ENCODE results near the gene MICOS13.
"Not testable (repeated sequence)": the region's sequence is repeated elsewhere in the genome, so short reads cannot be mapped to it uniquely, and the experiment has no call there.

Gene MICOS13

GRCh38 chr19:5700455-5701092 lies 20.3 kb upstream of the MICOS13 start:
- in situ Hi-C loops (cut with MboI; ENCODE audit: low sequenced_read_pairs) = no loop called here

DNA sequence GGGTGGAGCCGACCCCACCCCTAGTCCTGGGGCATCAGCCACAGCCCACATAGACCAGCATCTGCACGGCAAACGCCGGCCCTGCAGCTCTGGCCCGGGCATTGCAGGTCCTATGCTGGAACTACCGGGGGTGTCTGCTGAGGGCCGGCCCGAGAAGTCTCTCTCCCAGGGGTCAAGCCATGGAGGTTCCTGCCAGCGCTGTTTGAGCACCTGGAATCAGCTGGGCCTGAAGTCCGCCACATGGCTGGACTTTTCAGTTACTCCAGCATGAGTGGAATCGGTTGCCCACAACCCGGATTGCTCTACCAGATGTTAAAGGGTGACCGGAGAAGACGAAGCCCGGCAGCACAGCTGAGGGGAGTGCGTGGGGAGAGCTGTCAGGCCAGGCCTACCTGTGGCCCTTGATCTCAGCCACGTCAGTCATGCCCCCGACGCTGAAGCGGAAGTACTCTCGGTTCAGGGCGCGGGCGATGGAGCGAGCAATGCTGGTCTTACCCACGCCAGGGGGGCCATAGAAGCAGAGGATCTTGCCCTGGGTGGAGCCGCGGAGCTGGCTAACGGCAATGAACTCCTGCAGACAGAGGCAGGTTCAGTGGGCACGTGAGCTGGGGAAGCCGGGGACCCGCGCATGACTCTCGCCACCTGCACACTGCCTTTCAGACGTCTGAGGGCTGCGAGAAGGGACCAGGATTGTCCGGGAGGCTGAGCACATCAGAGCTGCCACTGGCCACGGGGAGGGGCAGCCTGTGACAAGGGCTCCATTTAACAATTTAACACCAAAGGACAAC lies 18.5 kb upstream of the MICOS13 start:
- in situ Hi-C loops (cut with MboI; ENCODE audit: low sequenced_read_pairs) = no loop called here

DNA sequence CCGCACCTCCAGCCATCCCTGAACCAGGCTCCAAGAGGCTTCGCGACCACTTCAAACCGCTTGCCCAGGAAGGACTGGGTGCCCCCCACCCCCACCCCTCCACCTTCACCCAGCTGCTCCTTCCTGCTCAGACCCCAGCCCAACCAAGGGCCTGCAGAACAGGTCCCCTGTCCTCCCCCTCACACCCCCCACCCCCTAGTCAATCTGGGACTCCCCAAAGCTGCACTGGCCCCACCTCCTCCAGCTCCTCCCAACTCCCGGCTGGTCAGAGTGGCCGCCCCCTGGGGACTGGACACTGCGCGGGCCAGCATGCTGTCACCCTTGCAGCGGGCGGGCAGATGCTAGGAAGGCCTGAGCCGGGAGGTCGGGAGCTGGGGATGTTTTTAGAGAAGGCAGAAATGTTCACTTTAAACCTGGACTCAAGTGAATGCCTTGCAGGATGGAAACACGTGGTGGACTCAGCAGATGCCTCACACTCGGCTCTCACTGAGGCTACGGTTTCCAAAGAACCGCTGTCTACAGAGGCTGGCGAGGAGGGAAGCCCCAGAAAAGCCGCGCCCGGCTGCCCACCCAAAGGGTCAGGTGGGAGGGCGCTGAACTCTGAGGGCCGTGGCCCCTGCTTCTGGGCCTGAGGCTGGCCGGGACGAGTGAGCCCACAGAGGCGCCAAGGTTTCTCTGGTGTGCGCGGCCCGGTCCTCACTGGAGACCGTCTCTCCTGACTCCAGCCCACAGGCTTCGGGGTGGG lies 17.7 kb upstream of the MICOS13 start:
- in situ Hi-C loops (cut with MboI; ENCODE audit: low sequenced_read_pairs) = no loop called here

GRCh38 chr19:5697022-5697889 lies 16.9 kb upstream of the MICOS13 start:
- in situ Hi-C loops (cut with MboI; ENCODE audit: low sequenced_read_pairs) = no loop called here

GRCh38 chr19:5696196-5697021 lies 16.1 kb upstream of the MICOS13 start:
- in situ Hi-C loops (cut with MboI; ENCODE audit: low sequenced_read_pairs) = no loop called here

GRCh38 chr19:5695649-5696195 lies 15.4 kb upstream of the MICOS13 start:
- in situ Hi-C loops (cut with MboI; ENCODE audit: low sequenced_read_pairs) = no loop called here

DNA sequence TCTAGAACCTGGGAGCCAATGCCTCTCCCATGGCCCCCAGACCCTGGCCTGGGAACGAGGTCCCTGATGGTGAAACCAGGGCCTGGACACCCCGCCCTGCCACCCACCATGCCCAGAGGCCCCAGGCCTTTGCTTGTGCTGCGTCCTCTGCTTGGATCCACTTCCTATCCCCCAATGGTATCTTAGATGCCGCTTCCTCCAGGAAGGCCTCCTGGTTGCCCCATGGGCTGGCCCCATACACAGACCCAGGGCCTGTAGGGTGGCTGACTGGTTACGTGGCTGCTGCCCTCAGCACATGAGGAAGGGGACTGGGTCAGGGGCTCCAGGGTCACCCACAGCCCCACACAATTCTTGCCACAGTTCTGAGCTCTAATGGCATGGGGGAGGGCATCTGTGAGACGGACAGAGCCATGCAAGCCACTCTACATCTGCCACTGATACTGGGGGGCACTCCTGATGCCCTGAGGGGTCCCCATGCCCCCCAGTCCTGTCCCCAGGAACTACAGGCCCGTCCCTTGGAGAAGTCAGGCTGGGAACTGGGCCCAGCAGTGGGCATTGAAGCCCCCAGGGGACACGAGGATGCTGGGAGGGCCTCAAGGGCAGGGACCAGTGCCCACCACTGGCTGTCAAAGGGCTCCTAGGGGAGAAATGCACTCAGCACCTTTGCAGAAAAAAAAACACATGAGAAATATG lies 14.8 kb upstream of the MICOS13 start:
- in situ Hi-C loops (cut with MboI; ENCODE audit: low sequenced_read_pairs) = no loop called here

DNA sequence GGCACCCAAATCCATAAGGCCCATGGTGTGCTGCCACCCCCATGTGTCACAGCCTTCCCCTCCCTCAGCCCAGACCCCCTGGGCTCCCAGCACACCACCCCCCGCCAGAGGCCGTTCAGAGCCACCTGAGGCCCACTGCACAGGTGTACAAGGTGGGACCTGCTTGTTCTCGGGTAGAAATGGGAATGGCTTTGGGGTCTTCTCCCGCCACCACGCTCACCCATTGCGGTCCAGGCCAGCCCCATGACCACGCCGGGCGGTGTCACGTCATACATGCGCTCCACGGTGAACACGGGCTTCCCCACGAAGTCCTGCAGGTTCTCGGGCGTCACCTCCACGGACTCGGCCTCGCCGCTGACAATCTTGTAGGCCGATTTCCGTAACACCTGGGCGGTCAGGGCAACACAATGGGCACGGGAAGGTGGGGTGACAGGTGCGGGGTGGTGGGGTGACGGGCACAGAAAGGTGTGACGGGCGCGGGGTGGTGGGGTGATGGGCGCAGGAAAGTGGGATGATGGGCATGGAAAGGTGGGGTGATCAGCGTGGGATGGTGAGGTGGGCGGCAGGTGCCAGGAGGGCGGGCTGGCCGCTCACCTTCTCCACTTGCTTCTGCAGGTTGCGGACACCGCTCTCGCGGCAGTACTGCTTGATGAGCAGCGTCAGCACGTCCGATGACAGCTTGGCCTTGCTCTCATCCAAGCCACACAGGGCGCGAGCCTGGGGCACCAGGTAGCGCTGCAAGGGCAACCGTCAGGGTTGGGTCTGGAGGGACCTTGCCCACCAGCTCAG lies 14.0 kb upstream of the MICOS13 start:
- in situ Hi-C loops (cut with MboI; ENCODE audit: low sequenced_read_pairs) = no loop called here

- in situ Hi-C loops (cut with MboI; ENCODE audit: low sequenced_read_pairs) = no loop called here
Measured at GRCh38 chr19:5693195-5694166, 13.2 kb upstream of the MICOS13 start.

GRCh38 chr19:5692723-5693194 lies 12.4 kb upstream of the MICOS13 start:
- in situ Hi-C loops (cut with MboI; ENCODE audit: low sequenced_read_pairs) = no loop called here

DNA sequence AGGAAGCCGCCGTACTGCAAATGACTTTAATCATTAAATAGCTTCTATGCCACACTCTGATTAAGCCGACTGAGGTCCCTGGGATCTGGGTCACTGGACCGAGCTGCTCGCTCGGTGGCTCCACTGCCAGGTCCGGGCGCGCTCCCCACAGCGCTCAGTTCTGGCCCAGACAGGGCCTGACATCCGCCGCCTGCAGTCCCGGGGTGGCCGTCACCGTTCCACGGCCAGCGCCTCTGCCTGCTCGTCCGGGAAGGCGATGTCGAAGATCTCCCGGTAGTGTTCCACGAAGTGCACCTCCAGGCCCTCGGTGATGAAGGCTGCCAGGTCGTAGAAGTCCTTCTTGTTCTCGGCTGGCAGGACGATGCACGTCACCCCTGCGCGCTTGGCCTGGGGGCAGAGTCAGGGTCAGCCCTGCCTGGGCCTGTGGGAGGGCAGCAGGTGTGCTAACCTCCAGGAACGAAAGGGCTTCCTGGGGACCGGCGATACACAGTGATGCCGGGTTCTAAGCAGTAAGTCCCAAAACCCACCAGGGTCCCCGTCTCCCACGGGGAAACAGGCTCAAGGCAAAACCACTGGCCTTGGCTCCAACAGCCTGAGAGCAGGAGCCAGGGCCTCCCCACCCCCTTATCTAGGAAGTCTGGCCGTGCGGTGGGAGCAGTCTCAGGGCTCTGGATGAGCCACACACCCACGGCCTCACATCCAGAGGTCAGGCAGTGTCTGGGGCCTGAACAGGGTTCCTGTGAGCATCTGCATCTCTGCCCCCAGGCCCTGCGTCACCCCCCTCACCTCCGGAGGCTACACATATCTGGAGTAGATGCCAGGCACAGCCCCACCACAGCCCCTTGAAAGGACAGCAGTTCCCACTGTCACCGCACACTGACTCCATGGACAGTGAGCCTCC lies 11.8 kb upstream of the MICOS13 start:
- in situ Hi-C loops (cut with MboI; ENCODE audit: low sequenced_read_pairs) = no loop called here

DNA sequence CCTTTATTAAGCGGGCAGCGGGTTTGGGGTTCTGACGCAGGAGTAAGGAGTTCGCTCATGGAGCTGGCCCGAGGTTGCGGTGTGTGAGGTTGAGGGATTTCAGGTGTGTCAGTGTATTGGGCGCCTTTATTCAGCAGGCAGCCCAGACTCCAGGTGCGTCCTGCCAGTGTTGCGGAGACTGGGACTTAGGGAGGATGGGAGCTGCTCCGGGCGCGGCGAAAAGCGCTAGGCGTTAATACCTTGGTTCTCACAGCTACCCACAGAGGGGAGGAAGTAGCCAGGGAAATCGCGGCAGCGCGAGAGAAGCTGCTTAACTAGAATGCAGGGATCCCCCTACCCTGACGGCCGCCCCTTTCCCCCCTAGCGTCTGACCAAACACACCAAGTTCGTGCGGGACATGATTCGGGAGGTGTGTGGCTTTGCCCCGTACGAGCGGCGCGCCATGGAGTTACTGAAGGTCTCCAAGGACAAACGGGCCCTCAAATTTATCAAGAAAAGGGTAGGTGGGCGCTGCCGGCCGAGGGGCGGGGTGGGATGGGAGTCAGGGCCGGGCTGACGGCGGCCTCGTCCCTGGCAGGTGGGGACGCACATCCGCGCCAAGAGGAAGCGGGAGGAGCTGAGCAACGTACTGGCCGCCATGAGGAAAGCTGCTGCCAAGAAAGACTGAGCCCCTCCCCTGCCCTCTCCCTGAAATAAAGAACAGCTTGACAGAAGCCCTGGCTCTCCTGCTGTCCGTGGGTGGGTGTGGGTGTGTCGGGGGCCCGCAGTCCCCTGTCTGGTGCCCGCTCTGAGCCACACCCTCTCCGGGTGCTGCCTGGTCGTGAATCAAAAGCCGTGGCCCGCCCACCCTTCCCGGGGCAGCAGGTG lies 10.9 kb upstream of the MICOS13 start:
- in situ Hi-C loops (cut with MboI; ENCODE audit: low sequenced_read_pairs) = no loop called here

GRCh38 chr19:5690125-5690954 lies 10.0 kb upstream of the MICOS13 start, which contains the start of gene RPL36:
Gene RPL36, plus strand, starts transcription at chr19:5690295. Its CDS starts 213 bp downstream, at chr19:5690508.
- in situ Hi-C loops (cut with MboI; ENCODE audit: low sequenced_read_pairs) = no loop called here

DNA sequence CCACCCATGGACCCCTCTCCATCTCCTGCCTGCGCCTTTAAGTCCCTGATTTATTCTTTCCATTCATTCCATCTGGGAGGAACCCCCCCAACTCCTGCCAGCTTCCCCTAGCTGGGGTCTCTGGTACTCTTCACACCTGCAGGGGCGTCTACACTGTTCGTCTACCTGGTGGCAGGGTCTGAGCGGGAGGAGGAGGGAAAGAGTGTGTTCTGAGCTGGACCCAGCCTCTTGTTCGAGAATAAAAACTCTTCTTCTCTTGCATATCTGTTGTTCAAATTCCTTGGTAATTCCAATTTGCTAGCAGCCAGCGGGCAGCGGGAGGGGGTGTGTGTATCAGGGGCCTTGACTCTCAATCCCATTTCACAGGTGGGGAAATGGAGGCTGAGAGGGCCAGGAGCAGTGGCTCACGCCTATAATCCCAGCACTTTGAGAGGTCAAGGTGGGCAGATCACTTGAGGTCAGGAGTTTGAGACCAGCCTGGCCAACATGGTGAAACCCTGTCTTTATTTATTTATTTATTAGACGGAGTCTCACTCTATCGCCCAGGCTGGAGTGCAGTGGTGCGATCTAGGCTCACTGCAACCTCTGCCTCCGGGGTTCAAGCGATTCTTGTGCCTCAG lies 8.1 kb upstream of the MICOS13 start:
- in situ Hi-C loops (cut with MboI; ENCODE audit: low sequenced_read_pairs) = not testable (repeated sequence)
